GM19099 (cell line): ENCODE results near the gene TRPM1.
A peak's percentile ranks its signal among the peaks of the same experiment; 100 is the strongest.

Source experiments
- POLR2A ChIP-seq: IDR thresholded peaks from 3 replicates; pipeline ENCODE4 v1.6.1; 2011; ENCODE audit warnings: low read depth; ENCODE audit not compliant: insufficient read length; ENCODE audit errors: extremely low read depth

TRPM1 gene

GRCh38 chr15:31027910-31028578, 73.5 kb downstream of the TRPM1 start:
- TF ChIP-seq POLR2A: no peak

GRCh38 chr15:31025996-31026395, 75.5 kb downstream of the TRPM1 start:
- no peak for TF ChIP-seq POLR2A

GRCh38 chr15:31024979-31025378, 76.5 kb downstream of the TRPM1 start:
- no peak for TF ChIP-seq POLR2A

DNA sequence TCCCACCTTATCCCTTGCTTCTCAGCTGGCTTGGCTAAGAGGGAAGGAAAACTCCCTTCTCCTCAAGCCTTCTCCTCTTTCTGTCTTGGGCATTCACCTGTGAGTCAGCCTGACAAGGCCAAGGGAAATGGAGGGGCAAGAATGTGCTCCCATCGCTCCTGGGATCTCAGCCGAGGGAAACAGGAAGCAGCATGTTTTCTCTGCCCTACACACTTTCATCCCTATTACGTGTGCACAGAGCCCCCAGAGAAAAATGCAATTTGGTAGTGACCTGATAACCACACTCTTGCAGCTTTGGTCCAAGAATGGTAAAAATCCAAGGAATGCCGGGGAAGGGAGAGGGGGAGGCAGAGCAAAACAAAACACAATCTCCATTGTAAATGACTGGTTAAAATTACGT, 77.2 kb downstream of the TRPM1 start:
- no peak for TF ChIP-seq POLR2A

DNA sequence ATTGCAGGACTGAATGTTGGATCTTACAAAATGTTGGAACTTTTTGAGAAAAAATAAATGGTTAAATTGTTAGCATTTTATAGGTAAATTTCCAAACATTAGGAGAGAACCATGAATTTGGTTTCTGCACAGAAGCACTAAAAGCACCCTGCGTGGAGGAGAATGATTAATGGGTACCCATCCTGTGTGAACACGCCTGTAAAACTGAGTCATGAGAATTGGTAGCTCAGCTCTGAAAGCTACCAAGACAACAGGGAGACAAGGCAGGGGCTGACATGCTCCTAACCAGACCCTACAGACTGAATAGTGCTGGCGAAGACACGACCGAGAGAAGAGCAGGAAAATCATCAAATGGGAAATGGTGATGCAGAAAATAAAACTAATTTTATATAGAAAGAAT, 77.7 kb downstream of the TRPM1 start:
- TF ChIP-seq POLR2A: no peak

- no peak for TF ChIP-seq POLR2A
Observed at GRCh38 chr15:31021067-31021665, 80.4 kb downstream of the TRPM1 start.

- TF ChIP-seq POLR2A: no peak
Observed at GRCh38 chr15:31020542-31020941, 81.0 kb downstream of the TRPM1 start.

DNA sequence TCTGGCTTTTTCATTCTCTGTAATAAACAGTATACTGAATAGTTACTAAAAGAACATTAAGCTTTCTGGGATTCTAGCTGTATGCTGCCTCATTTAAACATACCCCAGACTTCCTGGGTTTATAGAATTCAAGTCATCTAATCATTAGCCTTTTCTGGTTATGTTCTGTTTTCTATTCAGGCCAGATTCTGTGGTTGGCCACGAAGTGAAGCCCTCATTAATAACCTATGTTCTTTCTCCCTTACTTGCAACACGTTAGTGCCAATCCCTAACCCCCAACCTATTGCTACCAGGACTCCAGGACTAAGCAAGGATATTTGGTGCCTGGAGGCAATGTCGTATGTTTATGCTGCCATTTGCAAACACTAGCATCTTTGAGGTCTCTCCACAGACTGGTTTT, 81.5 kb downstream of the TRPM1 start:
- no peak for TF ChIP-seq POLR2A

- no peak for TF ChIP-seq POLR2A
Observed at GRCh38 chr15:31017311-31017710, 84.2 kb downstream of the TRPM1 start.

- no peak for TF ChIP-seq POLR2A
Observed at GRCh38 chr15:31016446-31016915, 85.0 kb downstream of the TRPM1 start.

- TF ChIP-seq POLR2A: no peak
Observed at GRCh38 chr15:31014608-31014925, 87.0 kb downstream of the TRPM1 start.

DNA sequence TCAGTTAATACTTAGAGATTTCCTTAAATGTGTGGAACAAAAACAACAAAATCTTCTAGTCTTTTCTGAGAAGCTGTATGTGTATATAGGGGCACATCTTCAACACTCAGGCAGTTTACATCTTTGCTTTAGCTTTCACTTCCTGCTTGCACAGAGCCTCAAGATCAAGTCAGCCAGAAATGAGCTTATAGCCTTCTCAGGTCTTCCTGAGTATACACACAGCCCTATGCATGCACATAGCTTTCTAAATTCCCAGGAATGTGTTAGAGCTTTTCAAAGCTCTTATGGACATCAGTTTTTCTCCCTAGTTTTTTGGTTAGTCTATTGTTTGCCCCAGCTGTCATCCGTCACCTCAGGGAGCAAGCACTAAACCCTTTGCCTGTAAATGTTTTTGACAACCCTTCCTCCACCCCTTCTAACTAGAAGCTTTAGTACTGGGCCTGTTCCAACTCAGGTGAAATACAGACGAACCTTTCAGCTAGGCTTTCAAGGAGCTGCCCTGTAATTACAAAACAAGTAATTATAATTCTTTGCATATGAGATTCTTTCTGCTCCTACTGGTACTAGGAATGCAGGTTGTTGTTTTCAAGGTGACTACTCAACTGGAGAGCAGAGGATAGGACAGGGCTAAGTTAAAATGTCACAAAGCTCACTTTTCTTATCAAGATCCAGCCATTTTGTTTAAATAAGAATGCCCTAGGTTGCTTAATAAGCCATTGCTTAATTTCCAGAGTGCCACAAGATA, 87.5 kb downstream of the TRPM1 start:
- peak; percentile 32 for TF ChIP-seq POLR2A

- TF ChIP-seq POLR2A: no peak
Observed at GRCh38 chr15:31012455-31012854, 89.1 kb downstream of the TRPM1 start.

DNA sequence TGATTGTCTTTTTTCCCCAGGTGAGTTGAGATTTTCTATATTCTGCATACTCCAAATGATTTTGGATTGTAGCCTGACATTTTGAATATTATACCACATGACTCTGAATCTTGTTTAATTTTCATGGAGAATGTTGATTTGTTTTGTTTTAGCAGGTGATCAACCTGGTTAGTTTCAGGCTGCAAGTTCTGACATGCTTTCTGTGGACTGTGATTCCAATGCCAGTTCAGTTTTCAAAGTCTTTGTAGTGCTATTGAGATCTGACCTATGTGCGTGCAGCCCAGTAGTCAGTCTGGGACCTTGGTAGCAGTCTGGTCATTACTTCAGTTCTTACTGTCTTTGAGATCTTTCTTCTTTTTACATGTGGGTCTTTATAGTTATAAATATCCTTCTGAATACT, 91.5 kb downstream of the TRPM1 start:
- TF ChIP-seq POLR2A: no peak

DNA sequence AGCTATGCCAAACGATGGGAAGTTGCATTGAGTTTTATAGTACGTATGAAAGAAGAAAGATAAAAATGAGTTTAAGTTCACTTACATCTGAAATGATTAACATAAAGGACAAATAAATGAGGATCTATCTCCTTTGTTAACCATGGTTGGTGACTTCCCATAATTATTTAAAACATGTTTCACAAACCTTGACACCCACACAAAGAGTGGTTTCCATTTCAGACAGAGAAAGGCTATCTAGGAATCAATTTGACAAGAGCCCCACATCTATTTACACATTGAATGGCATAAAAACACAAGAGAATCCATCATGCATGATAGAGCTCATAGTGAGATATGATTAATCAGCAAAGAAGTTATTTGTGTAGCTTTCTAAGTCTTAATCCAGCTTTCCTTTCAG, 95.9 kb downstream of the TRPM1 start:
- TF ChIP-seq POLR2A: no peak

- peak; percentile 43 for TF ChIP-seq POLR2A
Observed at GRCh38 chr15:31004220-31004733, 97.2 kb downstream of the TRPM1 start.
